Measurements from ENCODE around the gene HEATR5B.

GRCh38 chr2:37037771-37038170 lies 46.4 kb downstream of the HEATR5B start:
- TF ChIP-seq, protein P1, sequence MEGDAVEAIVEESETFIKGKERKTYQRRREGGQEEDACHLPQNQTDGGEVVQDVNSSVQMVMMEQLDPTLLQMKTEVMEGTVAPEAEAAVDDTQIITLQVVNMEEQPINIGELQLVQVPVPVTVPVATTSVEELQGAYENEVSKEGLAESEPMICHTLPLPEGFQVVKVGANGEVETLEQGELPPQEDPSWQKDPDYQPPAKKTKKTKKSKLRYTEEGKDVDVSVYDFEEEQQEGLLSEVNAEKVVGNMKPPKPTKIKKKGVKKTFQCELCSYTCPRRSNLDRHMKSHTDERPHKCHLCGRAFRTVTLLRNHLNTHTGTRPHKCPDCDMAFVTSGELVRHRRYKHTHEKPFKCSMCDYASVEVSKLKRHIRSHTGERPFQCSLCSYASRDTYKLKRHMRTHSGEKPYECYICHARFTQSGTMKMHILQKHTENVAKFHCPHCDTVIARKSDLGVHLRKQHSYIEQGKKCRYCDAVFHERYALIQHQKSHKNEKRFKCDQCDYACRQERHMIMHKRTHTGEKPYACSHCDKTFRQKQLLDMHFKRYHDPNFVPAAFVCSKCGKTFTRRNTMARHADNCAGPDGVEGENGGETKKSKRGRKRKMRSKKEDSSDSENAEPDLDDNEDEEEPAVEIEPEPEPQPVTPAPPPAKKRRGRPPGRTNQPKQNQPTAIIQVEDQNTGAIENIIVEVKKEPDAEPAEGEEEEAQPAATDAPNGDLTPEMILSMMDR (IDR thresholded peaks at IDR 0.05; ENCODE audit: insufficient read depth, low read depth, low read length), result no peak
- TF ChIP-seq EZH2 (IDR thresholded peaks at IDR 0.05; ENCODE audit: insufficient read depth, low read length), result no peak

Data from astrocyte (in vitro differentiated cells and primary cell).